Heart left ventricle (tissue), 16 donors: ENCODE data around the gene GOLGA2. TPM values are rescaled to one million over a fixed set of nuclear protein-coding genes. Genes with fewer than 3 reads are reported as not detected.

Source experiments
- ATAC-seq, 4 donors: fragments of 200-7000 bp; cut with Tn5 transposase; one replicate each; pipeline ENCODE4 v1.9.1; 2020 to 2022; ENCODE audit warnings: moderate library complexity in 4 of 4, mild to moderate bottlenecking in 3 of 4, moderate number of reproducible peaks in 1 of 4
- DNase-seq, 5 donors: peaks; one replicate each; pipeline ENCODE4 v3.0.0-alpha.2; 2020
- H3K27ac ChIP-seq, 12 donors: fragments of 200-600 bp; sonication (generic) in 4 of 12; one replicate each; pipeline versions ENCODE4 v1.5.0 to v1.8.0; 2016 to 2022; ENCODE audit warnings: mild to moderate bottlenecking in 2 of 12
- H3K27me3 ChIP-seq, 9 donors: fragments of 200-600 bp; sonication (generic) in 2 of 9; one replicate each; pipeline versions ENCODE4 v1.5.1 to v1.8.0; 2016 to 2022; ENCODE audit warnings: mild to moderate bottlenecking in 3 of 9
- H3K36me3 ChIP-seq, 9 donors: fragments of 200-600 bp; sonication (generic) in 2 of 9; one replicate each; pipeline versions ENCODE4 v1.5.0 to v1.8.0; 2018 to 2022; ENCODE audit warnings: mild to moderate bottlenecking in 2 of 9
- H3K4me1 ChIP-seq, 12 donors: fragments of 200-600 bp; sonication (generic) in 4 of 12; one replicate each; pipeline versions ENCODE4 v1.5.0 to v1.8.0; 2016 to 2022; ENCODE audit warnings: mild to moderate bottlenecking in 3 of 12
- H3K4me3 ChIP-seq, 12 donors: fragments of 200-600 bp; sonication (generic) in 4 of 12; one replicate each; pipeline versions ENCODE4 v1.5.0 to v1.8.0; 2017 to 2022; ENCODE audit warnings: mild to moderate bottlenecking in 9 of 12, moderate library complexity in 4 of 12
- H3K9me3 ChIP-seq, 12 donors: fragments of 200-600 bp; sonication (generic) in 4 of 12; one replicate each; pipeline versions ENCODE4 v1.5.0 to v1.8.0; 2016 to 2022; ENCODE audit warnings: mild to moderate bottlenecking in 1 of 12
- POLR2A ChIP-seq, 2 donors: fragments of 450-650 bp; IDR thresholded peaks; one replicate each; pipeline ENCODE4 v1.6.1; 2017; ENCODE audit warnings: antibody characterized with exemption in 2 of 2, mild to moderate bottlenecking in 2 of 2, moderate library complexity in 2 of 2
- WGBS, 4 donors: extraction: QIAGEN DNeasy Blood & Tissue Kit in 2 of 4; methylation state at CpG; one replicate each; pipeline versions ENCODE4 v1.1.5 to v1.1.7; 2013 to 2018; 5-methylcytosine and 5-hydroxymethylcytosine counted together
- intact Hi-C, 10 donors: fragments of 100-400 bp; cut with DNase I; formaldehyde crosslinking; loops; one replicate each; pipeline versions ENCODE4 v1.11.1 to v1.14.2; 2022
- polyA plus RNA-seq, 2 donors: library from polyadenylated mRNA; stranded (reverse); fragments of 200-250 nt; gene quantifications; one replicate each; pipeline ENCODE4 v1.2.3, GENCODE V29; 2013
- total RNA-seq, 9 donors: library from RNA; depleted of rRNA in 2 of 9; stranded (reverse); fragments of >200 nt in 2 of 9; fragmentation: NEBNext Ultra II Directional in 3 of 9; extraction: Animal tissue kit (Norgen Biotek cat#: 25700) in 3 of 9; gene quantifications; one replicate each; pipeline versions ENCODE4 v1.1.0 to v1.2.4, GENCODE V29; 2016 to 2023
- TF ChIP-seq, protein P1 (sequence below), 12 donors: fragments of 200-600 bp; sonication (generic) in 4 of 12; IDR thresholded peaks; one replicate each; pipeline versions ENCODE4 v1.5.0 to v1.8.0; 2018 to 2022; ENCODE audit warnings: antibody characterized with exemption in 12 of 12, mild to moderate bottlenecking in 5 of 12
- donor health status: ischemic (EF 13 %, LVEDD 7.1; RV severe dilation, severe dysfunction).
- donor health status: healthy with polysubstance abuse.
- donor health status: DM: no; HTN: yes; CAD: no.
- donor health status: DM: no; HTN: no; CAD: no.
- donor health status: ischemic (EF 25% LVEDD 6.9; RV normal size, moderate dysfunction).
- donor health status: ischemic (EF 25% LVEDD 5.7; RV mildly dilated, moderate dysfunction).
- donor health status: healthy.
- donor health status: DM: yes; HTN: yes; CAD: no.
- donor health status: ischemic (EF 35%, LVEDD 5.7; RV mildly dilated, moderate dysfunction).
- donor health status: nonischemic (EF 11% LVEDD 7.7; RV severe dilation, severe dysfunction).
- donor health status: DM: yes; HTN: yes; CAD: no.
- donor health status: PGD.
- donor health status: ischemic (EF 29% LVEDD 5.4; RV normal size, mild dysfunction).
- donor health status: nonischemic (EF 23%, LVEDD 6.1; RV moderate dilation, normal function).

GOLGA2 gene
- total and polyA plus RNA-seq, 11 donors: 68.5 to 144 (median 87.4) TPM

DNA sequence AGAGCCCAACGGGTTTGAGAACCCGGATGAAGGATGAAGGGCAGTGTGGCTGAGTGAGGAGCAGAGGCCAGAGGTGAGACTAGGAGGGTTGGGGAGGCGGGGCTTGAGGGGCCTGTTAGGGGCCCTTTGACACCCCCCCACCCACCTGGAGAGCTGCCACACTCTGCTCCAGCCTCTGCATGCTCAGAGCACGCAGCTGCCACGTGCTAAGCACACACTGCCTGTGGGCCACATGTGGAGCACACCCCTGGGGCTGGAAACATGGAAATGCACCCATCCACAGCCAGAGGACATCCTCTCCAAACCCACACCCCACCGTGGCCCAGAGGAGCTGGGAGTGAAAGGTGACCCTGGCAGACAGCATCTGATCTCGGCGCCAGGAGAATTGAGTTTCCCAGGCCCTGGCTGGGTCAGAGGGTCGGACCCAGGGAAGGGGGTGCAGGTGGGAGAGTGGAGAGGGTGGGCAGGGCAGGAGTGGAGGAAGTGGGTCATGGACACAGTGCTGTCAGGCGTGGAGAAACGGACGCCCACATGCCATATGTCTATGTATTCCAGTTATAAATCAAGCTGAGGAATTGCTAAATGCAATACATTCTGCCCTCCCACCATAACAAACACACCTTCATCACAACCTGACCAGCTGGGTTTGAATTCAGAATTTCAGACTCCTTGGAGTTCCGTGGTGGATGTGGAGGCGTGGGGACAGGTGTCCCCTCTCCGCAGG is 66.7 kb downstream of the GOLGA2 start:
- H3K4me1 ChIP-seq: peaks cover 0 to 8% (median under 1%) of the 10 kb centered on the region in 12 donors
- no peak overlapping the region for H3K27ac ChIP-seq
- no peak overlapping the region for H3K4me3 ChIP-seq
- H3K36me3 ChIP-seq: no peaks in the 10 kb centered on the region
- ATAC-seq: no peak
- 78 to 86% (median 81%) methylated on average over 15 of the region's 15 CpGs for WGBS, 4 donors
- intact Hi-C loops: loop anchor here in 2 of 10 donors (10.0 kb wide), 2 partner anchors 46 to 136 kb away; partner anchors contain the start of gene SLC27A4 (in 1 of the 2)
- DNase-seq: no peak
- no peak for TF ChIP-seq POLR2A (IDR thresholded peaks at IDR 0.05)
- TF ChIP-seq, protein P1, sequence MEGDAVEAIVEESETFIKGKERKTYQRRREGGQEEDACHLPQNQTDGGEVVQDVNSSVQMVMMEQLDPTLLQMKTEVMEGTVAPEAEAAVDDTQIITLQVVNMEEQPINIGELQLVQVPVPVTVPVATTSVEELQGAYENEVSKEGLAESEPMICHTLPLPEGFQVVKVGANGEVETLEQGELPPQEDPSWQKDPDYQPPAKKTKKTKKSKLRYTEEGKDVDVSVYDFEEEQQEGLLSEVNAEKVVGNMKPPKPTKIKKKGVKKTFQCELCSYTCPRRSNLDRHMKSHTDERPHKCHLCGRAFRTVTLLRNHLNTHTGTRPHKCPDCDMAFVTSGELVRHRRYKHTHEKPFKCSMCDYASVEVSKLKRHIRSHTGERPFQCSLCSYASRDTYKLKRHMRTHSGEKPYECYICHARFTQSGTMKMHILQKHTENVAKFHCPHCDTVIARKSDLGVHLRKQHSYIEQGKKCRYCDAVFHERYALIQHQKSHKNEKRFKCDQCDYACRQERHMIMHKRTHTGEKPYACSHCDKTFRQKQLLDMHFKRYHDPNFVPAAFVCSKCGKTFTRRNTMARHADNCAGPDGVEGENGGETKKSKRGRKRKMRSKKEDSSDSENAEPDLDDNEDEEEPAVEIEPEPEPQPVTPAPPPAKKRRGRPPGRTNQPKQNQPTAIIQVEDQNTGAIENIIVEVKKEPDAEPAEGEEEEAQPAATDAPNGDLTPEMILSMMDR (IDR thresholded peaks at IDR 0.05): no peak
- no peaks in the 10 kb centered on the region for H3K9me3 ChIP-seq
- H3K27me3 ChIP-seq: peaks cover 0 to 5% (median 2%) of the 10 kb centered on the region in 9 donors

DNA sequence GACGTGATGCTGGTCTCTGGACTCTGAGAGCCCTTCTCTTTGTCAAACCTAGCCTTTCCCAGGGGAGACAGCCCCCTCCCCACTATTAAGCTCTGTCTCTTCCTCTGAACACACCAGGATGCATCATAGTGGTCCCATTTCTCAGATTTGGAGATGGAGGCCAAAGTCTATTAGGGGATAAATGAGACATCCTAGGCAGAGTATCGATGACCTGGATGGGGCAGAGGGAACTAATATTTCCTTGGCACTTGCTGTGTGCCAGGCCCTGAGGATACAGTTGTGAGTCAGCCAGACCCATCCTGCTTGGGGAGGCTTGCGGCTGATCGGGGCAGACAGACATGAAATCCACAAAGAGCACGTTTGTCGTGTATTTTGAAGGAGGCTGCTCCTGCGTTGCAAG is 67.4 kb downstream of the GOLGA2 start:
- Histone ChIP-seq H3K9me3 (no peaks in the 10 kb centered on the region), H3K27me3 (peaks cover 0 to 13% (median 6%) of the 10 kb centered on the region in 9 donors), H3K4me1 (peaks cover 0 to 12% (median 6%) of the 10 kb centered on the region in 12 donors), H3K27ac (no peak overlapping the region), H3K4me3 (no peak overlapping the region), H3K36me3 (no peaks in the 10 kb centered on the region)
- no peak for DNase-seq
- intact Hi-C loops: loop anchor here in 2 of 10 donors (10.0 kb wide), 2 partner anchors 46 to 136 kb away; partner anchors contain the start of gene SLC27A4 (in 1 of the 2)
- ATAC-seq: no peak
- TF ChIP-seq, protein P1 (IDR thresholded peaks at IDR 0.05): no peak
- no peak for TF ChIP-seq POLR2A (IDR thresholded peaks at IDR 0.05)
- 91 to 96% (median 93%) methylated on average over 7 of the region's 7 CpGs for WGBS, 4 donors

GRCh38 chr9:128206916-128207910 is 68.6 kb downstream of the GOLGA2 start:
- Histone ChIP-seq H3K4me1 (peaks cover 0 to 19% (median 8%) of the 10 kb centered on the region in 12 donors), H3K4me3 (no peak overlapping the region), H3K9me3 (no peaks in the 10 kb centered on the region), H3K27me3 (peaks cover 0 to 14% (median 6%) of the 10 kb centered on the region in 9 donors), H3K36me3 (no peaks in the 10 kb centered on the region), H3K27ac (no peak overlapping the region)
- 72 to 75% (median 74%) methylated on average over 13 to 15 of the region's 15 CpGs for WGBS, 4 donors
- ATAC-seq: no peak
- intact Hi-C loops: loop anchor here in 2 of 10 donors (10.0 kb wide), 2 partner anchors 48 to 138 kb away; partner anchors contain the start of gene SLC27A4 (in 1 of the 2)
- no peak for DNase-seq
- no peak for TF ChIP-seq POLR2A (IDR thresholded peaks at IDR 0.05)
- TF ChIP-seq, protein P1 (IDR thresholded peaks at IDR 0.05): no peak
